Mucosa of rectum (tissue), 2 donors: ENCODE results near the gene RALGAPA1.
"Not testable (repeated sequence)": the region's sequence is repeated elsewhere in the genome, so short reads cannot be mapped to it uniquely, and the experiment has no call there.

Experiments
- H3K27ac ChIP-seq, 2 donors: one replicate each; pipeline ENCODE4 v1.7.0; 2013; ENCODE audit warnings: inconsistent platforms in 2 of 2, low read depth in 2 of 2, low read length in 2 of 2
- H3K27me3 ChIP-seq, 2 donors: one replicate each; pipeline ENCODE4 v1.7.0; 2013; ENCODE audit warnings: low read length in 2 of 2; ENCODE audit not compliant: control insufficient read depth in 2 of 2, insufficient read depth in 2 of 2
- H3K36me3 ChIP-seq, 2 donors: one replicate each; pipeline ENCODE4 v1.7.0; 2013; ENCODE audit warnings: low read length in 2 of 2; ENCODE audit not compliant: control insufficient read depth in 2 of 2, insufficient read depth in 2 of 2
- H3K4me1 ChIP-seq, 2 donors: one replicate each; pipeline ENCODE4 v1.7.0; 2013; ENCODE audit warnings: low read length in 2 of 2, mild to moderate bottlenecking in 1 of 2; ENCODE audit not compliant: control insufficient read depth in 2 of 2, insufficient read depth in 2 of 2
- H3K4me3 ChIP-seq, 2 donors: one replicate each; pipeline ENCODE4 v1.7.0; 2013; ENCODE audit warnings: low read length in 2 of 2
- H3K9ac ChIP-seq, 2 donors: one replicate each; pipeline ENCODE4 v1.7.0; 2013; ENCODE audit warnings: low read length in 2 of 2, low read depth in 1 of 2, mild to moderate bottlenecking in 1 of 2
- H3K9me3 ChIP-seq, 2 donors: one replicate each; pipeline ENCODE4 v1.7.0; 2013; ENCODE audit warnings: low read length in 2 of 2; ENCODE audit not compliant: control insufficient read depth in 2 of 2
- donor health status: healthy.
- donor health status: Normal muscosa, but diverticular disease.

The RALGAPA1 gene

DNA sequence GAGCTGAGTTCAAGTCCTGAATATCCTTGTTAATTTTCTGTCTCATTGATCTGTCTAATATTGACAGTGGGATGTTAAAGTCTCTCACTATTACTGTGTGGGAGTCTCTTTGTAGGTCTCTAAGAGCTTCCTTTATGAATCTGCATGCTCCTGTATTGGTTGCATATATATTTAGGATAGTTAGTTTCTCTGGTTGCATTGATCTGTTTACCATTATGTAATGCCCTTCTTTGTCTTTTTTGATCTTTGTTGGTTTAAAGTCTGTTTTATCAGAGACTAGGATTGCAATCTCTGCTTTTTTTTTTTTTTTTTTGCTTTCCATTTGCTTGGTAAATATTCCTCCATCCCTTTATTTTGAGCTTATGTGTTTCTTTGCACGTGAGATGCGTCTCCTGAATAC lies 32.6 kb upstream of the RALGAPA1 start:
- H3K9ac ChIP-seq, H3K4me1 ChIP-seq, H3K4me3 ChIP-seq, H3K27ac ChIP-seq, H3K27me3 ChIP-seq, H3K9me3 ChIP-seq, H3K36me3 ChIP-seq: not testable (repeated sequence)

DNA sequence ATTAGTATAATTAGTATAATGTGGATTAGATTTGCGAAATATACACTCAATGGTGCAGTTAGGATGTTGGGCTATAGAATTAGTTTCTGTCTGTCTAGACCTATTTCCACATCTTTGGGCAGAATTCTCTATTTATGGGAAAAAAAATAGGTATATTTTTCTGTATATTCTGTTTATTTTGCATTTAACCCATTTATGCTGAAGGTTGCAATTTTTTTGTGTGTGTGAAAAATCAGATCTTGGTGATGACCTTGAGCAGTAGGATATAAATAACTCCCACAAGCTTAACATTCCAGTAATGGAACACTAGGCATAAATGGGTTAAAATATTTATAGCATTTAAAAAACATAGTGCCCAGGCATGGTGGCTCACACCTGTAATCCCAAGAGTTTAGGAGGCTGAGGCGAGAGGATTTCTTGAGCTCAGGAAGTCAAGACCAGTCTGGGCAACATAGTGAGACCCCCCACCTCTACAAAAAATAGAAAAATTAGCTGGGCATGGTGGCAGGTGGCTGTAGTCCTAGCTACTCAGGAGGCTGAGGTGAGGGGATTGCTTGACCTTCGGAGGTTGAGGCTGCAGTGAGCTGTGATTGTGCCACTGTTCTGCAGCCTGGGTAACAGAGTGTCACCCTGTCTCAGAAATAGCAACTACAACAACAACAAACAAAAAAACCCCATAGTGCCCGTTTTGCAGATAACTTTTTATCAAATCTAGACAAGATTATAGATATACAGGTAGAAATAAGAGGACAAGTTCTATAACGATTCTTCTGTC lies 26.3 kb upstream of the RALGAPA1 start:
- Histone ChIP-seq H3K4me3 (no peak overlapping the region), H3K27me3 (no peaks in the 10 kb centered on the region), H3K9ac (no peak overlapping the region), H3K9me3 (no peaks in the 10 kb centered on the region), H3K27ac (no peak overlapping the region), H3K36me3 (peaks cover 2 to 10% of the 10 kb centered on the region in 2 donors), H3K4me1 (no peaks in the 10 kb centered on the region)

DNA sequence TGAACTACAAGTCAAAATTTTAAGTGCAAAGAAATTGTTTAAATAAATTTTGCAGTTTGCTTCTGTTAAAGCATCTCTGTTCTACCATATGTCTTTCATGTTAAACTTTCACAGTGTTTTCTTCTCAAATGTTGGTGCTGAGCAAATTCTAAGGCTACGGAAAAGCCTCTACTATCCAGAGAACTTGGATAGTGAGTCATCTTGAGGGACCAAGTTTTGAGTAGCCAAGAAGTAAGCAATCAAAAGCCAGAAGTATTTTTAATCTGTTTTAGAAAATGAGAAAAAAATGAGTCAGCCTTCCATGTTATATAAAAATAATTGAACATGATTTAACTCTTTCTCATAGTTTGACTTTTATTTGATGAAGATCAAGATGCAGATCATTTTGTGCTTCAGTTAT lies 20.4 kb upstream of the RALGAPA1 start:
- Histone ChIP-seq H3K36me3 (peaks cover 0 to 4% of the 10 kb centered on the region in 2 donors), H3K4me1 (peaks cover 0 to 4% of the 10 kb centered on the region in 2 donors), H3K27me3 (no peaks in the 10 kb centered on the region), H3K27ac (no peak overlapping the region), H3K4me3 (no peak overlapping the region), H3K9ac (no peak overlapping the region), H3K9me3 (no peaks in the 10 kb centered on the region)

GRCh38 chr14:35827678-35828472 lies 18.8 kb upstream of the RALGAPA1 start:
- Histone ChIP-seq H3K4me3 (peak overlapping the region in 1 of 2 donors; percentile 95), H3K27me3 (no peaks in the 10 kb centered on the region), H3K4me1 (peaks cover 0 to 4% of the 10 kb centered on the region in 2 donors), H3K9ac (no peak overlapping the region), H3K9me3 (no peaks in the 10 kb centered on the region), H3K27ac (no peak overlapping the region), H3K36me3 (peaks cover 0 to 4% of the 10 kb centered on the region in 2 donors)

- Histone ChIP-seq H3K27me3 (no peaks in the 10 kb centered on the region), H3K36me3 (peaks cover 0 to 4% of the 10 kb centered on the region in 2 donors), H3K9ac (peak overlapping the region; percentile 74 to 97), H3K9me3 (no peaks in the 10 kb centered on the region), H3K4me1 (peaks cover 0 to 4% of the 10 kb centered on the region in 2 donors), H3K27ac (peak overlapping the region; percentile 97 to 98), H3K4me3 (peak overlapping the region; percentile 95 to 99)
Observed at GRCh38 chr14:35826952-35827416, 17.9 kb upstream of the RALGAPA1 start.

- H3K4me1 ChIP-seq: peaks cover 0 to 4% of the 10 kb centered on the region in 2 donors
- H3K9ac ChIP-seq: peak within 1 kb of the TSS; percentile 94 to 97
- H3K27me3 ChIP-seq: no peaks in the 10 kb centered on the region
- H3K27ac ChIP-seq: peak within 1 kb of the TSS; percentile 97 to 98
- no peaks in the 10 kb centered on the region for H3K9me3 ChIP-seq
- peak within 1 kb of the TSS; percentile 95 to 99 for H3K4me3 ChIP-seq
- peaks cover 0 to 1% of the 10 kb centered on the region in 2 donors for H3K36me3 ChIP-seq
Observed at GRCh38 chr14:35826218-35826951, 17.3 kb upstream of the RALGAPA1 start, which contains the start of gene BRMS1L. Gene BRMS1L, plus strand, starts transcription at chr14:35826338. Its CDS starts 179 bp downstream, at chr14:35826517.

DNA sequence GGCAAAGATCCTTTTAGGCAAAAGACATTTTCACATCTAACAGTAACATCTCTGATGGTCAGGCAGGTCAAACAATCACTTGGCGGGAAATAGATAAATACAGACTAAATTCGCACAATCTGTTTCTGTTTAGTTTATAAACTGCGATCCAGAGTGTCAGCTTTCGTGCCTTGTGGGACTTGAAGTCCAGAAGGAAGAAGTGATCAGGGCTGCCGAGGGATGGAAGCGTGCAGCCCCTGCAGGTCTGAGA lies 16.8 kb upstream of the RALGAPA1 start:
- Histone ChIP-seq H3K36me3 (no peaks in the 10 kb centered on the region), H3K9me3 (no peaks in the 10 kb centered on the region), H3K27me3 (no peaks in the 10 kb centered on the region), H3K4me1 (peaks cover 0 to 4% of the 10 kb centered on the region in 2 donors), H3K9ac (no peak overlapping the region), H3K27ac (no peak overlapping the region), H3K4me3 (peak overlapping the region; percentile 95 to 99)

GRCh38 chr14:35824446-35825165 lies 15.5 kb upstream of the RALGAPA1 start:
- not testable (repeated sequence) for H3K9ac ChIP-seq, H3K4me3 ChIP-seq, H3K4me1 ChIP-seq, H3K36me3 ChIP-seq, H3K27ac ChIP-seq, H3K27me3 ChIP-seq, H3K9me3 ChIP-seq

DNA sequence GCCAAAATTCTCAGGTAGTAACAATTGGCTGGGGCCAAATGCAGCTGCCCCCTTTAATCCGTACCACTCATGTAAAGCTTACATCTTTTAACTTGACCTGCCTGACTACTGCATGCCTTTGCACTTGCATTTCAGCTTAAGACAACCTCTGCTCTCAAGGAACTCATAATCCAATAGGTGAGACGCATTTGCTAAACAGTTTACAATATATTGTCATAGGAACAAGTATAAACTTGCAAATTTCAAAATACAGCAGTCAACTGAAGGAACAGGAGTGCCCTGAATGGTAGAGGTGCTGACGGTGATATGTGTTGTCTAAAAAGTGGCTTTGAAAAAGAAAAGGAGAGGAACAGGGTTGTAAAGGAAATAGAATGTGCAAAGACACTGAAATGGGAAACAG lies 13.4 kb upstream of the RALGAPA1 start:
- H3K27ac ChIP-seq: no peak overlapping the region
- H3K27me3 ChIP-seq: no peaks in the 10 kb centered on the region
- H3K4me1 ChIP-seq: peaks cover 0 to 4% of the 10 kb centered on the region in 2 donors
- no peak overlapping the region for H3K4me3 ChIP-seq
- H3K9ac ChIP-seq: no peak overlapping the region
- no peaks in the 10 kb centered on the region for H3K36me3 ChIP-seq
- no peaks in the 10 kb centered on the region for H3K9me3 ChIP-seq
